DMS153 treated with DMSO at 0.1 percent for 48 hours (cell line): ENCODE results near the gene OSBPL8.
"Not testable (repeated sequence)": the region's sequence is repeated elsewhere in the genome, so short reads cannot be mapped to it uniquely, and the experiment has no call there.

Experiments
- DNase-seq: peaks from one replicate; lab custom pipeline; 2025; ENCODE audit not compliant: unreplicated experiment; lab: John Stamatoyannopoulos, UW

OSBPL8 gene

DNA sequence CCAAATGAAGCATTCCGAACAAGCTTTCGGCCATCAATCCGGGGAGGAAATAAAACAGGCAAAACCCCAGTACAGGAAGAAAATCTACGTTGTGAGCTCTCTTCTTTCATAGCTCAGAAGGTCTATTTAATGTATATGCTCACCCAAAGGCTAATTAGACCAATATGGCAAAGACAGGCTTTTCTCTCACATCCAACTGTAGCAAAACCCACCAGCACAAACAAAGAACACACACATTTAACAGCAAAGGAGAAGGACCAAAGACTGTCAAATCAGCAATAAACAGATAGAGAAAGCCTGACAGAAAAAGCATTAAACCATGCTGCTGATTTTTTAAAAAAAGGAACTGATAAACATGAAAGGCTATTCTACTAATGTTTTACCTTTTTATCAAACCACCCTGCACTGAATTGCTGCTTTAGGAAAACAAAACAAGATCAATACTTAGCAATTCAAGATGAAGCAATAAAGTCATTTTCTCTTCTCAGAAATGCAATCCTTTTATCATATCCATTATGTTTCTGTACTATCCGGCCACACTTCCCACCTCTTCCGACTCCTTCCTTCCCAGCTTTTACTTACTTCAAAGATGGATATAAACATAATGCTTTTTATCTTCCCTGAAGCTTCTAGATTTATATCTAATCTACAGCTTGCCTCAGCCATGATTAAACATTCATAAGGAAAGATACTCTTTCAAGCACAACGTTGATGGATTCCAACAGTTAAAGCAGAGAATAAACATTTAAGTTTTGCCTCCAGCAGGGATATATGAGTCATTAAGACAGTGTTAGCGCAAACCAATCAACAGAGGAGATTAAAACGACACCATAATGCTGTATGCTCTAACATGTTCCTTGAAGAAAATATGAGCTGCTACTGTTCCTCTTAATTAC is 136.8 kb downstream of the OSBPL8 start:
- no peak for DNase-seq

DNA sequence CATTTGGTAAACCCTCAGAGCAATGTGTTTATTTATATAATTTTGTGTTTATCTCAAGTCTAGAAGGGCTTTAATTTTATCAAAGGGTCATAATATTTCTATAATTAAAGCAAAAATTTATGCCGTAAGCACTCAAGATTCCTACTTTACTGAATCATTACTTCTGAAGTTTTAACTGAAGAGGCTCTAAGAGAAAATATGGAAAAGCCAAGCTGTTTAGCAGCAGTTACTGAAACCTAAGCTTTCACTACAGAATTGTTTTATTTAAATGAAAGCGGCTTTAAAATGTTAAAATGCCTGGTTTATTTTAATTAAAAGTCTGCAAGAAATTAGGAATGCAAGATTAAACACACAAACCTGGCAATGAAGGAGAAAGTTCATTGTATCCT is 137.4 kb downstream of the OSBPL8 start:
- DNase-seq: no peak

DNA sequence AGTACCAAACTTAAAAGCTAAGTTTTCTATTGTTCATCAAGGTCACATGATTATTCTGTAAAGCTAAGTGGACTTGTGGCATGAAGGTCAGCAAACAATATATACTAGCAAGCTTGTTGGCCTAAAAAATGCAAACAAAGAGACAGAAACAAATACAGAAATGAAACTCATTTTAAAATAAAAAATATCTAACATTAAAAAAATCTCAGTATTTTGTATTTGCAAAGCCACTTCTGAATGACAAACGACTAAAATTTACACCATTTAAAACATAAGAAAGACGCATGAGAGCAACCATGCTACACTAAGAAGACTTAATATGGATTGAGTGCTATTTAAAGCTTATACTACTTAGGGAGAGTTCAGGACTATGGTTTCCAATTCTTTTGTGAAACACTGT is 138.5 kb downstream of the OSBPL8 start:
- no peak for DNase-seq

DNA sequence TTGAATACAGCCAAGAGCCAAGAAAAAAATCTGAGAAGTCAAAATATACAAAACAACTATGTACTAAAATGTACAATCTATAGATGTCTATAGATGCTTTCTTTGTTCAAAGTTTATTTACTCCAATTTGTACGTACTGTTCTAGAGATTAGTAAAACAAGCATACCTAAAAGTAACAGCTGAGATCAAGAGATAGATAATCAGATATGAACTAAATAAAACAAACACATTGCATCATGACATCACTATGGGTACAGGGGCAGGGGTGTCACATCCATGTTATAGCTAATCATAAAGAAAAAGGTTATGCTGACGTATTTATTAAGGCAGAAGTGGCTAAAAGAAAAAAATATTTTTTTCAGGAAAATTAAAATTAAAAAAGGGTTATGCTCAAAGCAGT is 139.3 kb downstream of the OSBPL8 start:
- no peak for DNase-seq

DNA sequence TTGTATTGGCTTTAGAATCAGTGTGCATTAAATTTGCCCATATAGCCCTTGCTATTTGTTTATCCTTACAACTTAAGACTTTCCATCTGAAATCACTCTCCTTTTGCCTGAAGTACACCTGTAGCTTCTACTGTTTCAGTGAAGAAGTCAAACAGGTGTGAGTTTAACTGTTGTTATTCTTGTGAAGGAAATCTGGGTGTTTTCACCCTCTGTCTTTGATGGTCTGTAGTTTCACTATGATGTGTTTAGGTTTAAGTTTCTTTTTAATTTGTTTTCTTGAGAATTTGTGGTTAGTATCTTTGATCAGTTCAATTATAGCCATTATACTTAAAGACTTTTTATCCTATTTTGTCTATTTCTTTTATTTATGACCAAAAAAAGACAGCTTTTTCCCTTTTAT is 142.5 kb downstream of the OSBPL8 start:
- no peak for DNase-seq

DNA sequence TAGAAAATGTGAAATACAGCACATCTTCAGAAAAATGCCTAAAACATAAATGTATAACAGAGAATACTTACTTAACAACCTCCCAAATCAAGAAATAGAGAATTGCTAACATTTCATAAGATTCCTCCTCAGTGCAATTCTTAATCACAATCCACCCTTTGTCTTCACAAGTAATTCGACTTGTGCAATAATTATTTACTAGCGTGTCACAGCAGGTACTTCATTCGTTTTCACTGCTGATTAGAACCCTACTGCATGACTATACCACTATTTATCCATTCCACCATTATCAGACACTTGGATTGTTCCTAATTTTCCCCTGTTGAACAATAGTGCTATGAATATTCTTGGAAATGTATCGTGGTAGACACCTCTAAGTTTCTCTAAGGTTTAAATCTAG is 146.4 kb downstream of the OSBPL8 start:
- DNase-seq: no peak

DNA sequence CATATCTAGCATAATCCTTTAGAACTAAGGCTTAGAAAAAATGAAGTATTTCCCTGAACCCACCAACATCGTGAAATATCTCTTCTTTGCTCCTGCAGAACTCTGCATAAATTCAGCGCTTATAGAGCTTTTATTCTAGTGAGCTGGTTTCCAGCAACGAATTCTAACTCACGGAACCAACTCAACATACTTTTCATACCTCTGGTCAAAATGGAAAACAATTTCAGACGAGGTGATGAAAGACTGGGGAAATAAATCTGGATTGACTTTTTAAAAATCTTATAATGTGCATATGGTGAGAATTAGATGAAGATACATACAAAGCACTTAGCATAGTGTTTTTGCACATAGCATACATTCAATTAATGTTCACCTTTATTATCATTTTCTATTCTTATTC is 148.8 kb downstream of the OSBPL8 start:
- no peak for DNase-seq

DNA sequence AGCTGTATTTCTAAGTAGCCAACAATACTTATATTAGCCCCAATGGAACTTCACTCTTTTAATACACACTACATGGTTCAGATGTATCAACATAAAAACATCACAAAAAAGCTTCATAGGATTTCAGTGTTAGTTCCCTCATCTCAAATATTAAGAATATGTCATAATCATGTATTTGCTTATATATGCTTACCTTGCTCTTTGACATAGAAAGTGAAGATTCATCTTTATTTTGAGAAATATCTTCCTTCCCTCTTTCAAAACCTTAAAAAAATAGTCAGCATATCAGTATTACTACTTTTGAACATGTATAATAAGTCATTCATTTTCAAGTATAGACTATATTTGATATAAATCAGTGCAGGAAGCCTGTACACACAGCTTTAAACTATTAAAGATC is 149.2 kb downstream of the OSBPL8 start:
- no peak for DNase-seq

DNA sequence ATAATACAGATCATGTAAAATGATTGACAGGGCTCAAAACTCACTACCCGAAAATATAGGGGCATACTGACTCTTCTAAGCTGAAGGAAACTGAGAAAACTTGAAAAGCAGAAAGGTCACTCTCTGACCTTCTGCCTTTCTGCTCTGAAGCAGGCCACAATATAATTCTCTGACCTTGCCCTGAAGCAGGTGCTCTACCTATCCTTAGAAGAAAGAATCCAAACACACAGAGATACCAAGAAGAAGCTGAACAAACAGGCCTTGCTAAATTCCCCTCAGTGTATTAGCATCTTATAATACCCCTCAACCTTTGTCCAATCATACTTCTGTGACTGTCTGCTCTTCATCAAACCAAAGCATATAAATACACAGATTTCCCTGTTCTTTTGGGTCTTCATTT is 150.5 kb downstream of the OSBPL8 start:
- no peak for DNase-seq

DNA sequence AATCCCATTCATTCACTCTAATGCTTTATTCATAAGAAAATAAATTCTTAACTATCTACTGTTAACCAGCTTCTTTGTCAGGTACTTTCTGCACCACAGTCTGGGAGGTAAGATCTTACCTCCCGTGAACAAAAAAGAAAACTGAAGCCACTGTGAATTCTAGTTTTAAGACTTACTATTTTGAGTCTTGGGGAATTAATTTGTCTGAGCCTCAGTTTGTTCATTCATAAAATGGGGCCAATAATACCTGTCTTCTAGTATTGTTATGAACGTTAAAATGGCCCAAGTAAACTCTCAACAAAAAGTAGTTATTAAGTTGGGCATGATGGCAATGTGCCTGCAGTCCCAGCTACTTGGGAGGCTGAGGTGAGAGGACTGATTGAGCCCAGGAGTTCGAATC is 151.9 kb downstream of the OSBPL8 start:
- no peak for DNase-seq

DNA sequence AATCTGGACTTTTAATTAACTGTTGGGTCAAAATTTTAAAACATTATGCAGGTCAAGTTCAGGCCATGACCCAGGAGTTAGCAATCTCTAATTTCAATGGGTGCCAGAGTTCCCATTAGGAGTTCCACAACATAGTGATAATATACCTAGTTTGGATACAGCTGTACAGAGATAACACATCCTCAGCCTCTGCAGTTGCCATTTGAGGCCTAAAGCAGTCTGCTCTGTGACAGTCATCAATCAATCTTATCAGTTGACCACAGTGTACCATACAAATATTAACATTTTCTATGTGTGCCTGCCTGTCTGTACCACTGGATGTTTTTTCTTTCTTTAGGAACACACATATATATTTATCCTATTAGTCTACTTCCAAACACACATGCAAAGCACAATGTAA is 157.3 kb downstream of the OSBPL8 start:
- no peak for DNase-seq

DNA sequence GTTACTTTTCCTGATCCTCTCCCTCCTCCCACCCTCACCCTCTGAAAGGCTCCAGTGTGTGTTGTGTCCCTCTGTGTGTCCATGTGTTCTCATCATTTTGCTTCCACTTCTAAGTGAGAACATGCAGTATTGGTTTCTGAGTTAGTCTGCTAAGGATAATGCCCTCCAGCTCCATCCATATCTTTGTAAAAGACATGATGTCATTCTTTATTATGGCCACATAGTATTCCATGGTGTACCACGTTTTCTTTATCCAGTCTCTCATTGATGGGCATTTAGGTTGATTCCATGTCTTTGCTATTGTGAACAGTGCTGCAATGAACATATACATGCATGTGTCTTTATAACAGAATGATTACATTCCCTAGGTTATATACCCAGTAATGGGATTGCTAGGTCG is 159.4 kb downstream of the OSBPL8 start:
- DNase-seq: no peak

DNA sequence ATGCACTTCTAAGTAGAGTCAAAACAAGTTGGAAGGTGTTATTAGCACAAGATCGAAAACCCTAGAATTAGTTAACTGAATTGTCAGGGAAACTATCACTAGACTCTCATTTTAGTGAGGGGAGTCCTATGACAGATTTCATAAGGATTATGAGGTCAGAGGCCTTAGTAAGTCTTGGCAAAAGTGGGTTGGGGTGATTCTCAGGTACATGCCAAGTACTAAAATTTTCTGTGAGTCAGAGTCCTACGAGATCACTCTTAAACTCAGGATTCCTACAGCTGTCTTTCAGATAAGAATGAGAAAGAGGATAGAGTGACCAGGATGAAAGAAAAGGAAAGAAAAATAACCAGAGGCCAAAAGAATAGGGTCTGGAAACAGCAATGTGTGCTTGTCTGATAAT is 160.5 kb downstream of the OSBPL8 start:
- no peak for DNase-seq

DNA sequence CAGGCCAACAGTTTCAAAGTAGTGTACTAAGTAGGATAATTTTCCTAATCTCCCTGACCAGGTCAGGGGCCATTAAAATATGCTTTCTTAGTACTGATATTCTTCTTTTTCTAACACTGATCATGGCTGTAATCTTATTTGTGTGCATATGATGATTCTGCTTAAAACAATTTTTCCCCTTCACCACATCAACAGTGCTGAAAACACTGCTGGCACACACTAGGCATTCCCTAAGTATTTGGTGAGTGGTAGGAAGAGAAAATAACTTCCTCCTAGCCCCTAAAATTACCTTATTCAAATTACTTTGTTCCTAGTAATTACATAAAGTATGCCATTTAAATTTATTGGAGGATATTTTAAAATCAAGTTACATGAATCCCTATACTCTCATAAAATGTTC is 161.5 kb downstream of the OSBPL8 start:
- DNase-seq: no peak

DNA sequence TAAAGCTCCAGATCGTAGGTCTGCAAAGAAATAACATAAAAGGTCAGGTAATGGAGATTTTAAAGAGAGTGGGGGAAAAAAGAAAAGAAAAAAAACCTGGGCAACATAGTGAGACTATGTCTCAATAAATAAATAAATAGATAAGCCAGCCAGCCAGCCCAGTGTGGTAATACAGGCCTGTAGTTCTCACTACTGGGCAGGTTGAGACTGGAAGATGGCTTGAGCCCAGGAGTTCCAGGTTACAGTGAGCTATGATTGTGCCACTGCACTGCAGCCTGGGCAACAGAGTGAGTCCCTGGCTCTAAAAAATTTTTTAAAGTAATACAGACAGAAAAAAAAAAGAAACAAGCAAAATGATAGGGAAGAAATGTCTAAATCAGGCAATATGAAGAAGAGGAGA is 168.1 kb downstream of the OSBPL8 start:
- DNase-seq: no peak

DNA sequence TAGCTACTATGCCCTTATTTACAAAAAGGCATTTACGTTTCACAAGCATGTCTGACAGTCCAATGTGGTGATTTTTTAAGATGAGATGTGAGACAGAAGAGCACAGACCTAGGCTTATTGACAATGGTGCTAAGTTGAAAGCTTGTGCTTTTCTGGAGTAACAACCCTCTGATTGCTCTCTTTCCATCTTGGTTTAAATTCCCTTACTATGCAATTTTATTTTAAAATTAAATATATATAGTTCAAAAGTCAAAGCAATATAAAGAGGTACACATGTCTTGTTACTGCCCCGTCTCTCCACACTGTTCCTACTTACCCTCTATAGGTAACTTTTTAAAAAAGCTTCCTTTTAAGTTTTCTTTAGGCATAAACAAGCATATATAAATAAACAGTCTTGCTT is 172.0 kb downstream of the OSBPL8 start:
- no peak for DNase-seq

DNA sequence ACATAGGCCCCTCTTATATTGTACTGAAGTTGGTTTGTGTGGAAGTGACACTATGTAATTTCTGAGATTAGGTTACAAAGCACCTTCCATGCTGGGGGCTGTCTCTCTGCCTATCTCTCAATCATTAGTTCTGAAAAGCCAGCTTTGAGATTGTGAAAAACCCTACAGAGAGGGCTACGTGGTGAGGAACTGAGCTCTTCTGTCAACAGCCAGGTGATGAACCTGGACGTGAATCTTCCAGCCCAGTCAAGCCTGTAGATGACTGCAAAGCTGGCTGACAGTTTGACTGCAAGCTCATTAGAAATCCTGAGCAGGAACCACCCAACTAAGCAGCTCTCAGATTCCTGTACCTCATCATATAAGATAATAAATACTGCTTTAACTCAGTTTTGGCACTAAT is 175.0 kb downstream of the OSBPL8 start:
- DNase-seq: no peak

DNA sequence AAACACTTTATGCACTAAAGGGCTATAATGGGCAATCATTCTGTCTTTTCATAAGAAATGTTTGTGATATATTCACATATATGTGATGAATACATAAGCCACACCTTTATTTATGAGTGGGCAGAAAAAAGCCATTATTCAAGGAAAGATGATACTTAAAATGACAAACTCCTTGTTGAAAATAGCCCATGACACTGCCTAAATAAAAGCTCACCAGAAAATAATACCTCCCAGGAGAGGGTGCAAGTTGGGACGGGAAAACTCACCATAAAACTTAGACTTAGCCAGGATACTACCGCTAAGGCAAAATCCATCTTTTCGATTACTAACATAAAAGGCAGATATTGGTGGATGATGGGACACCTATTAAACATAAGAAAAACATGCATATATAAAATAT is 175.6 kb downstream of the OSBPL8 start:
- DNase-seq: no peak

DNA sequence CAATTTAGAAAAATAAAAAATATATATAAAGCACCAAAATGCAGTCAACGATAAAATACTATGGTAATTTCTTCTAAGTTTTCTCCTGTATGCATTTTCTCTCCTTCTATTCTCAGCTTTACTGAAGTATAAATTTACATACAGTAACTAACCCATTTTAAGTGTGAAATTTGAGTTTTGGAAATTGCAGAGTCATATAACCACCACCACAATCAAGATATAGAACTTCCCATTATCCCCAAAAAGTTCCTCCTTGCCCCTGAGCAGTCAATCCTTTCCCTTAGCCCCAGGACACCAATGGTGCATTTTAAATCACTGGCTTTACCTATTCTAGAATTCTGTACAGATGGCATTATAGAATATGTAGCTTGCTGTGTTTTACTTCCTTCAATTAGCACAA is 180.3 kb downstream of the OSBPL8 start:
- DNase-seq: no peak

DNA sequence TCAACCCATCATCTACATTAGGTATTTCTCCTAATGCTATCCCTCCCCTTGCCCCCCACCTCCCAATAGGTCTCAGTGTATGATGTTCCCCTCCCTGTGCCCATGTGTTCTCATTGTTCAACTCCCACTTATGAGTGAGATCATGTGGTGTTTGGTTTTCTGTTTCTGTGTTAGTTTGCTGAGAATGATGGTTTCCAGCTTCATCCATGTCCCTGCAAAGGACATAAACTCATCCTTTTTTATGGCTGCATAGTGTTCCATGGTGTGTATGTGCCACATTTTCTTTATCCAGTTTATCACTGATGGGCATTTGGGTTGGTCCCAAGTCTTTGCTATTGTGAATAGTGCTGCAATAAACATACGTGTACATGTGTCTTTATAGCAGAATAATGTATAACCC is 182.7 kb downstream of the OSBPL8 start:
- not testable (repeated sequence) for DNase-seq

DNA sequence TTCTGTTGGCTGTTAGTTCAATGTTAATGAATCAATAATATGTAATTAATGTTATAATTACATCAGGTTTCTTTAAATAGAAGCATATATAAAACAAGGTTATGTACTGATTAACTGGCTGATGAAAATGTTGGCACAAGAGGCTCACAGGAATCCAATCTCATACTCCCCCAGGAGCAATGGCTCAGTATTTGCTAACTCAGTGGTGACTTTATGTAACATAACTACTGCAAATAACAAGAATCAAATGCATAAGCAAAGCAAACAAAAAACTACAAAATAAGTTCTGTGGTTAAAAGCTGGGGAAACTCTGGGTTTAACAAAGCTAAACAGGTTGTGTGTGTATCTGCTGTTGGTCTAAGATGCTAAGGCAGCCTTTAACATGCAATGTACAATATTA is 183.6 kb downstream of the OSBPL8 start:
- DNase-seq: no peak

DNA sequence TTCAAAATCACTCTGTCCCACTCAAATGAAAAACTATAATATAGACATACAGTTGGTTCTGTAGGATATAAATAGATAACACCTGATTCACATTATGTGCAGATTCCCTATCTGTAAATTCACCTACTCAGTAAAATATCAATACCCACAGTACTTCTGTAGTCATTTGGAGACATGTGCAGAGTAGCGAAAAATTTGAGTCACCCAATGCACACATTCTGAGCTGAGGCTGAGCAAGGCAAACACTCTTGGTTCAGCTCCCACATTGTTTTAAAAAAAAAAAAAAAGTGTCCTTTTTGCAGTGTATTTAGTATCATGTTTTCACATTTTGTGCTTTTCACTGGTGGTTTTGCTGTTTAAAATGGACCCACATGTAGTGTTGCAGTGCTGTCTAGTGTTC is 184.1 kb downstream of the OSBPL8 start:
- DNase-seq: no peak

DNA sequence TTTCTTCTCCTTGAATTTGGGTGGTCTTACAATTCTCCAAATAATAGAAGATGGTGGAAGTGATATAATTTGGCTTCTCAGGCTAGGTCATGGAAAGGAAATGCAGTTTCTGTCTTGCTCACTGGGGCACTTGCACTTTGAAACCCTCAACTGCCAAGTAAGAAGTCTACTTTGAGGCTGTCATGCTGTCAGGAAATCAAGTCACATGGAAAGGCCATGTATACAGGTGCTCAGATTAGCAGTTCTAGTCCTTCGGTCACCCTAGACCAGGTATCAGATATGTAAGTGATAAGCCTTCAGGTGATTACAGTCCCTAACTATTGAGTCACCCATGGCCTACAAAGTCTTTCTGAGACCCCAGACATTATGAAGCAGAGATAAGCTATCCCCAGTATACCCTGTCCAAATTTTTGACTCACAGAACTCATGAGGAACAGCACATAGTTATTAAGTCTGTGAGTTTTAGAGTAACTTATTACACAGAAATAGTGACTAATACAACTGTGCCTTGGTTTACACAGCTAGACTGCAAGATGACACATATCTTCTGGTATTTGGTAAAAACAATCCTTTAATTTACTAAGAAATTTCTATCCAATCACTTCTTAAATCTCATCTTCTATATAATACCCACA is 185.1 kb downstream of the OSBPL8 start:
- no peak for DNase-seq
